GM21528 (cell line): ENCODE data around the gene FZD4.
"Not testable (repeated sequence)": the region's sequence is repeated elsewhere in the genome, so short reads cannot be mapped to it uniquely, and the experiment has no call there.

Source experiments
- ATAC-seq: cut with Tn5 transposase; IDR thresholded peaks from one replicate; pipeline ENCODE4 v1.9.1; 2021; ENCODE audit warnings: mild to moderate bottlenecking, moderate library complexity; ENCODE audit not compliant: unreplicated experiment, low FRiP score

Gene FZD4

DNA sequence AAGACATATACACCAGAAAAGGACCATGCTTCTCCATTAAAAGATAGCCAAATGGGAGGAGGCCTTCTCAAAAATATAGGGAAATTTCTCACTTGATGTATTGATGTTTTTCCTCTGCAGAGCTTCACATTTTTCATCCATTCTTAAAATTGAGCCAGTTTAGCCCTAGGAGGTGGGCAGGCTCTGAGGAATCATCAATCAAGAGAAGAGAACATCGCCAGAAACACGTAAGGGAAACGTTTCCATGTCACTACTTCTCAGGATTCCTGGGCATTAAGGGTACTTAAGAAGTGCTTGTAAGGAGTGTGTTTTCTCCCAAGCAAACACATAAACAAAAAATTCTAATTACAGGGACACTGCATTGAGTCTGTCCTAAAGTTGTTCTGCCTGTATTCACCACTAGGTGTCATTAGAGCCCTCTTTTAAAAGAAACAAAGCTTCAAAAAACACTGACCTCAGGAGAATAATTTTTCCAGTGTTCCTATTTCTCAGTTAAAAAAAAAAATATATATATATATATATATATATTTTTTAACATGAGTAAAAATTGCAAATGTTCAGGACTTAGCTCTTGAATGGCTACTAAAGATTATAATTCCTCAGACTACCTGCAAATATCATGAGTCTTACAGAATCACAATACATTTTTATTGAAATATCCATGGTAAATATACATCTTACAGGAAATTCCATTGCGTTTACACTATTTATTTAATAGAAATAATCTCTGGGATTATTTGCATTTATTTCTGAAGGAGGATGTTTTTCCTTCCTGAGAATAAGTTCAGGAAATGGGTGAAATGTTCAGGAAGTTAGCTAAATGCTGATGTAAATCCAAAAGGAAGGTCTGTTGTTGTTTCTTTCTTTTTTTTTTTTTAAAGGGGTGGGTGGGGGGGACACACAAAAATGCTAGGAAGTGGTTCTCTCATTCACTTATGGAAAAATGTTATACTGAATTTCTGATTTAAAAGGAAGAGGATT, 16.0 kb downstream of the FZD4 start:
- ATAC-seq = no peak

DNA sequence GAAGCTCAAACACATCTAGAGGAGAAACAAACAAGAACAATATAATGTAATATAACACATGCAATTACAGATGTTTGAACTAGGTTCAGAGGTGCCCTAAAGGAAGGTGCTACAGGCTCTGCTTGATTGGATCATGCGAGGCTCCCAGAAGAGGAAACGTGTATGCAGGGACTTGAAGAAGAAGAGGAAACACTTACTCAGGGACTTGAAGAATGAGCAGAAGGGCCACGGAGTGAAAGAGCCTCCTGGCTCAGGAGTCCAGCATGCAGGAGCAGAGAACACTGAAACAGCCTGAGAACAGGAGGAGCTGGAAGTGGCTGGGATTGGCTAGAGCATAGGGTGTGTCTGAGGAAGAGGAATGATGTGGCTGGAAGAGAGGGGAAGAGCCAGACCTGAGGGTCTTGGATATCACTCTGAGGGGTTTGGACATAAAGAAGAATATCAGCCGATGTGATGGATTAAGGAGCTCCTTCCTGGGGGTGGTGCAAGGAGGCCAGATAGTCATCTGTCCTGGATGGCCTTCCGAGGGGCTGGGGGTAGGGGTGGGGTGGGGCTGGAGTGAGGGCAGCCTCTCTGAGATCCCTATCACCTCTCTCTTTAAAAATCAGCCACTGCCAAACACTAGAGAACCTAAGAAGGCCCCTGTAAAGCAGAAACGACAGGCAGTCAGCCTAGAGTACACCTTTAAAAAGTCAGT, 16.8 kb downstream of the FZD4 start:
- ATAC-seq = no peak

DNA sequence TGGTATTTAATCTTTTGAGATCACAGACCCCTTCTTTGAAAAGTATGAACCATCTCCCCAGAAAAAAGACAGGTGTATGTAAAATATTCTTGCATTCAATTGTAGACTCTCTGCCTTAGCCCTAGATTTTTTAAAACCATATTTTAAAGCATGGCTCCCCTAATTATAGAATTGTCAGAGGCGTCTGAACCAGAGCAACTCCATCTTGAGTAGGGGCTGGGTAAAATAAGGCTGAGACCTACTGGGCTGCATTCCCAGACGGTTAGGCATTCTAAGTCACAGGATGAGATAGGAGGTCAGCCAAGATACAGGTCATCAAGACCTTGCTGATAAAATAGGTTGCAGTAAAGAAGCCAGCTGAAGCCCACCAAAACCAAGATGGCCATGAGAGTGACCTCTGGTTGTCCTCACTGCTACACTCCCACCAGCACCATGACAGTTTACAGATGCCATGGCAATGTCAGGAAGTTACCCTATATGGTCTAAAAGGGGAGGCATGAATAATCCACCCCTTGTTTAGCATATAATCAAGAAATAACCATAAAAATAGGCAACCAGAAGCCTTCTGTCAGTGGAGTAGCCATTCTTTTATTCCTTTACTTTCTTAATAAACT, 17.9 kb downstream of the FZD4 start:
- not testable (repeated sequence) for ATAC-seq

DNA sequence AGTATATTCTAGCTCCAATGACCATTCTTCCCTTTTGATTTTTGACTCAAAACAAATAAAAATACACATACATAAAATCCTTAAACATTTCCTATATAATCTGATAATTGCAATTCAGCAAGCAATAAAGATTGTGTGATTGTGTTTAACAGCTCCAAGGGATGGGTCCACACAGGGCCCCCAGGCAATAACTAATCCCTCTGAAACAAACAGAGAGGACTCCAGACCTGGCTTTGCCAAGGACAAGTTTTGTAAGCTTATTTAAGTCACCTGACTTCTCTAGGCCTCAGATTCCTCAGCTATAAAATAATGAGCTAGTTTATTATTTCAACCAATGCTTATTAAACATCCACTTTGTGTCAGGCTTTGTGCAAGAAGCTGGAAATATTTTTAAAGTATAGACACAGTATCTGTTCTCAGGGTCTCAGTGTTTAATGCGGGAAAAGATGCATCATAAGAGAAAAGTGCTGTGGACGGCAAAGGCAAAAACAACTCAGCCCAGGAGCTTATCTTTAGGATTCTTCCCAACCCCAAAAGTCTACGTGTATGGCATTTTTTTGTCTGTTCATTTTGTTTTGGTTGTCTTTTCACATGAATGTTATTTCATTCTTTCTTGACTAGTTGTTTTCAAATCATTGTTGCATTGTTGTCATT, 20.1 kb downstream of the FZD4 start:
- no peak for ATAC-seq

DNA sequence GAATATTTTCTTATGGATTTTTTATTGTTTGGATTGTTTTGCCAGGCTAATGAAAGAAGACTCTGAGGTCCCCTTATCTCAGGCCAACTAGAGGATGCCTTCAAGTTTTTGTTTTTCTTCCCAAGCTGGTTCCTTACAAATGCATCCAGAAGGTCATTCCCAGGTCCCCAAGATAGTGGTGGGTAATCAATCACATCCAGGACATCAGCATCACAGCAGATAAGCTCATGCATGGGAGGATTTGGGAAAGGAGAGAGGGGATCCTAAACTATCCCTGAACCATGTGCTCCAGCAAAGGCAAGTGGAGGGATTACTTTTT, 20.7 kb downstream of the FZD4 start:
- ATAC-seq = no peak

DNA sequence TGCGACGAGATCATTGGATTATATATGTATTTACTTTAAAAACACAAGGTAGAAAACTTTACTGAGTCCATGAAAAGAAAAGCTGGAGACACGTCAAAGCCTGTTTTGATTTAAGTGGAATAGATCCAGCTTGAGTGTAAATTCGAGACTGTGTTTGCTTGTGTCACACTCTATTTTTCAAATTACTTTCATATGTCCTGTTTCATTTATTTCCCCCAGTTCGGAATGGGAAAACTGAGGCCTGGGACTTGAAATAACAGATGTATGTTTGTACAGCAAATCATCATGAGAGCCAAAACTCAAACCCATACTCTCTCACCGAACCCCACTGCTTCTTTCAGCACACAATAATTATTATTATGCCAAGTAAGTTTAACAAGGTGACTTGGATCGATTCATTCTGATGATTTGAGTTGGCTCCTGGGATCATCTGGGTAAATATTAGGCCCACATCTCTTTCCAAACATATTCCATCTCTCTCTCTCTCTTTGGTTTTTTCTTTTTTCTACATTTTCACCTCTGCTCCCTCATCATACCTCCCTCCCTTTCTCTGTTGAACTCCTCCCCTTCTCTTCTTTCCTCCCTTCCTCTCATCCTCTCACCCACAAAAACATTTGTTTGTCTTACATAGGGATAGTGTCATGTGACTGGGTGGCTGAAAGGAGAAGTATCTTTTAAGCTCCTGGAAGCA, 21.2 kb downstream of the FZD4 start:
- ATAC-seq = no peak

DNA sequence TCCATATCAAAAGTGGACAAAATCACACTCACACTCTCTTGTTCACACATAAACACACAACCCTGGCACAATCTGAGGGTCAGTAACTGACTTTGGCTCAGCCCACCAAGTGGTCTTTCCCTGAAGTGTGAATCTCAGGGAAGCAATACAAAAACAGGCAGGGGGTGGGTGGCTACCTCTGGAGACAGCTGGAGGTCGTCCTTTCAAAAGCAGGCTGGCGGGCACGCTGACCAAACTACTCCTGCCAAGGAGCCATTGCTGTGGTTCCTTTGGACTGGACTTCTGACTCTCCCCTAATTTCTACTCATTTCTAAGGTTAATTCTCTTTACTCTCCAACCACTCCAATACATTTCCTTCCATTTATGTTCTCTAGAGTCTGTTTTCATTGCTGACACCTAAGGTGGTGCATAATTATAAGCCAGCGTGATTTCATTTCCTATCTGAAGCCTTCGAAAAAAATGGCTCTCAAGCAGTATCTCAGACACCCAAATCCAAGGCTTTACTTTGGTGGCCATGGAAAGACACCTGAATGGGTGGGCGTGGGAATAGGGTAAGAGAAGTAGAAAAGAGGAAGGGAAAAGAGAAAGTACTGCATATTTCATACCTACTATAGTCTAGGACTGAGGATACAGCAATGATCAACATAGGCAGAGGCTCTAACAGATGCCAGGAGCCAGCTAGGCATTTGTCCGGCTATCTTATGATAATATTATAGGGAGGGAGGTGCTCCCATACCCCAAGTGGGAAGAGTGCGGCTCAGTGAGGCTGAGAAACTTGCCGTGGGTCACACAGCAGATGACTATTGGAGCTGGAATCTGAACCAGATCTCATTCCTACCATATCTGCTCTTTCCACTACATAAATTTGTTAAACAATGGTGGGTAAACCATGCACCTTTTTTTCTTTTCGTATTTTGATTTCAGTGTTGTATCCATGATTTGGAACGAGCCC, 22.0 kb downstream of the FZD4 start:
- no peak for ATAC-seq

DNA sequence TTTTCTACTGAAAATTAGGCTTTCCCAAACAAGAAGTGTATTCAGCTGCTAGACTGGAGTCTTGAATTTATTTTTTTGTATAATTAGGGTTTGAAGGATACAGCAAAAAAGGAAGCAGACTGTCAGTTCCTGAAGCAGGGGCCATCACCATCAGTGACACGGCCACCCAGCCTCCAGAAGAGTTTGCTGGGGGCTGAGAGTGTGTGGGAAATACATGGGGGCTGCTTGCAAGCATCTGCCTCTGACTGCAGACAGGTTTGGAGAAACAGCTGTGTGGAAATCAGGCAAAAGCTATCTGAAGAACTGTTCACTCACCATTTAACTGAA, 23.0 kb downstream of the FZD4 start:
- ATAC-seq = no peak

DNA sequence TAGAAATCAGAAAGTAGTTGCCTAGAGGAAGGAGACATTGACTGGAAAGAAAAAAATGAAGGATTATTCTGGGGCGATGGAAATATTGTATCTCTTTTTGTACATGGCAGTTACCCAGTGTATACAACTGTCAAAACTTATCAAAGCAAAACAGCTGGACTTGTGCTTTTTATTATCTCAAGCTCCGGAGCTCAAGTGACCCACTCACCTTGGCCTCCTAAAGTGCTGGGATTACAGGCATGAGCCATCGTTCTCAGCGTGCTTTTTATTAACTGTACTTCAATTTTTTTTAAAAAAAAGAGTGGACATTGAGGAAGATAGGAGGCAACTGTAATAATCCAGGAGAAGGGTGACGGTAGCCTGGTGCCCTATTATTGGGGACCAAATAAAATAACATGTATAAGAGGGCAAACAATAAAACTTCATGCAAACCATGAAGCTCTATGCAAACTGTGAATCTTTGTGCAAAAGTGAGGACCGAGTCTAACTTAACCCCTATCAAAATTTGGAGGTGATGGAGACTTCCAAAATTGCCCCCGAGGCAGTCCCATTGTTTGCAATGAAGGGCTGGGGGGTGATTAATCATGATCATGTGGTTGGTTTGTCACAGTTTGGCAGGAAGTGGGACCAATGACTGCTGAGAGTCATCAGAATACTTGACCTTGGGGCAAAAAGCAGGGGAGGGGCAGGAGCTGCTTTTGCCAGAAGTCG, 23.5 kb downstream of the FZD4 start:
- no peak for ATAC-seq

DNA sequence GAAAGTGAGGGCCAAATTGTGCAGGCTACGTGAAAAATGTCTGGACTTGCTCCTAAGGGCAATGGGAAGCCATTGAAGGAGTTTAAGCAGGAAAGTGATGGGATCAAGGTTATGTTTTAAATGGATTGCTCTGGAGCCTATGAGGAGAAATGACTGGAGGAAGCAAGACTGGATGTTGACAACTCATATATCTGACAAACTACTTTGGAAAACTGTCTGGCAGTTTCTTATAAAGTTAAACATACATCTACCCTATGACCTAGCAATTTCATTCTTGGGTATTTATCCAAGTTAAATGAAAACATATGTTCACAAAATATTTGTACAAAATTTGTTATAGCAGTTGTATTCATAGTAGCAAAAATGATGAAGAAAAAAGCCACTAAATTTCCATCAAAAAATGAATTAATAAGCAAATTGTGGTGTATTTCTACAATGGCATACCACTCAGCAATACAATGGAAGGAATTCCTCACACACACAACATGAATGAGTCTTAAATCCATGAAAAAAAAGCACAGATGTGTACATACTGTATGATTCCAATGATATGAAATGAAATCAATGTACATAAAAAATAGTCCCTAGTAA, 24.1 kb downstream of the FZD4 start:
- ATAC-seq = no peak

DNA sequence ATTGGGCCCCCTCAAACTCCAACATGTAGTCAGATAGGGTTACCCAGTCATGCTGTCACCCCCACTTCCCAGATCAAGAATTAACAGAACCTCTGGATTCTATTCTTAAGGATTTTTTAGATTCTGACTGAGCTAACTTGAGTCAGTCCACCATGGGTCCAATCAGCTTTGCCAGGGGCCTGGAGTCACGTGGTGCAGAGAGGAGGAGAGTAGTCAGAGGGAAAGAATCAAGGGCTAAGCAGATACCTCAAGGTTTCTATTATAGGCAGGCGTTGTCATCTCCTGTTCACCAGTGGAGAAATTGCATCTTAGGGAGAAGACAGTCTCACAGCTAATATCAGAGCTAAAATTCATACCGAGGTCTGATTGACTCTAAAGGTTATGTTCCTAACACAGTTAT, 28.2 kb downstream of the FZD4 start:
- ATAC-seq = no peak

DNA sequence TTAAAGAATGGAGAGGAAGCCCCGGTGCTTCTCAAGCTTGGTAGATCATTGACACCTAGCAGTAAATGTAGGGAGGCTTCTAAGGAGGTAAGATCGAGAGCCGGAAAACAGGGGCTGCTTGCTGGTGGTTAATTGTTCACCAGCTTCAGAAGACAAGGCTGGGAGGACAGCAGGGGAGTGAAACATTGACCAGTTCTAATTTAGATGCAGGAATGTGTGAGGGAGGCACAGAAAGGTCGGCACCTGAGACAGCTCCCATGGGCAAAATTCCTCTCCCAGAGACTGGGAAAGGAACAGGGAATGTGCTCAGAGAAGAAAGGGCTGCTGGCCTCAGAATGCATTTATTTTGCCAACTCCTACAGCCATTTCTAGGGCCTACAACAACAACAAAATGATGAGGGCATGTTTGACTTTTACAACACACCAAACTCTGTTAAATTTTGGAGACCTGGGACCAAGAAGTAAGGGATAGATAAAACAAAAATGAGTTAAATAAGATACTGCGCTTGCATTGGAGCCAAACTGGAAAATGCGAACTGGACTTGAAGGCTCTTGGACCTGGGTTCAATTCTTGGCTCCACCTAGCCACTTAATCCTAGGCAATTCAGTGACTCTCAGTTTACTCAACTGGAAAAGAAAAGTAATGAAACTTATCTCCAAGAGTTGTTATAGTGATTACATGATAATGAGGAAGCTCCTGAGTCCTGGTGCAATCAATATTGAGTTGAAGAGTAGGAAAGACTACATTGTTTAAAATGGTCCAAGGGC, 31.0 kb downstream of the FZD4 start:
- ATAC-seq = no peak

DNA sequence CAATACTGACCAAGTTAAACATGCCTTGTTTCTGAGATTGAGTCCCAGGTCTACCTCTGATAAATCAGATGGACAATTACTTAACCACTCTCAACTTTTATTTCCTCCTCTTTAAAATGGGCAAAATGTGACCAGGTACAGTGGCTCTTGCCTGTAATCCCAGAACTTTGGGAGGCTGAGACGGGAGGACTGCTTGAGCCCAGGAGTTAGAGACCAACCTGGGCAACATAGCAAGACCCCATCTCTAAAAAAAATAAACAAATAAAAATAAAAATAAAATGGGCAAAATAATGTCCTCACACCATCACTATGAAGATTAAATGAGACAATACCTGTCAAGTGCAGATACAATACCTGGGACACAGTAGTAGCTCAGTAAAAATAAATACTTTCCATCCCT, 33.0 kb downstream of the FZD4 start:
- ATAC-seq = no peak

DNA sequence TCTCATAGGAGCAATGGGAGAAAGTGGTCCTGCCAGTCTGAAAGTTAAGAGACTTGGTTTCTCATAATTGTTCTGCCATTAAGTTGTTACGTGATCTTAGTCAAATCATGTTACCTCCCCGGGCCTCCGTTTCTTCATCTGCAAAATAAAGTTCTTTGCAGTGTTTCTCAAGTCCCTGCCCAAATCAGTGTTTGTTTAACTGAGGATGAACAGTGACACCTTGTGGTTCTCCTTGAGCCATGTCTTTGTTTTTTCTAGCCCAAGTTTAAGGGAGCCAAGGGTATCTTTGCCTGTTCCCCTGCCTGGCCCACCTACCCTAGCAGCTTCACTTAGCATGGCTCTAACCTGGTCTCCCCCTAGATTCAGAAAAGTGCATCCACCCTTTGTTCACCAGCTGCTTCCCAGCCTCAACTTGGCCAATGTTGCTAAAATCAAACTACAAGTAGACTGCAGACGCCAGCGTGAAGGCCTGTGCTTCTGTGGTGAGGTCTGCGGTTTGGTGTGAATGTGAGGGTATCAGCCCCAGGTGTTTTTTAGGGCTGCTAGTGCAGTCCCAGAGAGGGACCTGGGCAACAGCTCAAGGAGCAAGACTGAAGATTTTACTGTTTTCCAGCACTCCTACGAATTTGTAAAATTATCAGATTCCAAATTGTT, 35.5 kb downstream of the FZD4 start:
- ATAC-seq = no peak

DNA sequence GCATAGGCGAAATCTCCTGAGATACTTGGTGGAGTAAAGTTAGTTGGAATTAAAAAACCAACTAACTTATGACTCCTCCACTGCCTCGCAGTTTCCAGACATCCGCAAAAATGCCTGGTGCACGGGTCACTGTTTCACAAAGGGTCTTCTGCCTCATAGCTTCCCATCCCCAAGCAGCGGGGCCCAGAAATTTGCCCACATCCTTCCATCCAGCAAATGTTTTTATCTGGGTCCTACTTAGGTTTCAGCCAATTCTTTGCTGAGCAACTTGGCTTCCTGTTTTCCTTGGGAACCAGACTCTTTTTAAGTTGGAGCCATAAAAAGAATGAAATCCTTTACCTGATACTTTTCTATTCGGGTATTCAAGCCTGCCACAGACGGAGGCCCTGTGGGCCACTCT, 36.2 kb downstream of the FZD4 start:
- ATAC-seq = no peak

DNA sequence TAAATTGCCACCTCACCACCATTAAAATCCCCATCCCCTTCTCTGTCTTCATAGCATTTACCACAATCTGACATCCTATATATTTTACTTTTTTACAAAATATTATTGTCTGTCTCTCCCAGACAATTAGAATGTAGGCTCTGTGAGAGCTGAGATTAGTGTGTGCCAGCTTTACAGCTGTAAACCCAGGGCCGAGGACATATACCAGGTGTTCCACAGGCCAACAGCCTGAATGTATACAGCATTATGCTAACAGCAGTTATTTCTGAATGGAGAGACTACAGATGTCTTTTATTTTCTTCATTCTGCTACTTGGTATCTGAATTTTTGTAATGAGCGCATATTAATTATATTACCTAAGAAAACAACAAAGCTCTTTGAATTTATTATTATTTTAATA, 36.7 kb downstream of the FZD4 start:
- no peak for ATAC-seq

DNA sequence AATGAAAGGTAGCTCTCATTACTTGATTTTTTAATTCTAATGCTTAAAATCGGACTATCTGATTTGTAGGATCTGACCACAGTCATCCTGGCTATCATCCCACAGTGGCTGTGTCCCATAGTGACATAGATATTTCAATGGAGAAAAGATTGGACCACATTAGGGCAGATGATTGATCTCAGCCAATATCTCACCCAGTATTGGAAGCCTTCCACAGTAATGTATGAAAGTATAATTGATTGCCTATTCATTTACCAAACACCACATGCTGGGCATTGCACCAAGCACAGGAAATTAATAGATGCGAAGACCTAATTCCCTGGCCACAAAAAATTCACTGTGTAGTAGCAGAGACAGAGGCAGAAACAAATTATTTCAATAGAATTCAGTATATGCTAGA, 37.6 kb downstream of the FZD4 start:
- ATAC-seq = no peak
